ENCODE results near the gene APP.

Gene APP

GRCh38 chr21:26177746-26178426, 7.3 kb upstream of the APP start:
- DNase-seq (ENCODE audit: low read depth in 2 of 2): no peak
- no peak overlapping the region for H3K4me3 ChIP-seq (replicated peaks in 1 of 2; ENCODE audit: low read depth in 2 of 2, low read length in 2 of 2)
- TF ChIP-seq CTCF (IDR thresholded peaks at IDR 0.05; ENCODE audit: low read depth, low read length): no peak

GRCh38 chr21:26177187-26177586, 6.6 kb upstream of the APP start:
- DNase-seq (ENCODE audit: low read depth in 2 of 2): peak; percentile 26 to 41
- TF ChIP-seq CTCF (IDR thresholded peaks at IDR 0.05; ENCODE audit: low read depth, low read length): no peak
- no peak overlapping the region for H3K4me3 ChIP-seq (replicated peaks in 1 of 2; ENCODE audit: low read depth in 2 of 2, low read length in 2 of 2)

GRCh38 chr21:26171258-26172100, 909 bp upstream of the APP start:
- peak overlapping the region; percentile 60 to 93 for H3K4me3 ChIP-seq (replicated peaks in 1 of 2; ENCODE audit: low read depth in 2 of 2, low read length in 2 of 2)
- TF ChIP-seq CTCF (IDR thresholded peaks at IDR 0.05; ENCODE audit: low read depth, low read length): no peak

GRCh38 chr21:26169611-26170470, 729 bp downstream of the APP start:
- H3K4me3 ChIP-seq (replicated peaks in 1 of 2; ENCODE audit: low read depth in 2 of 2, low read length in 2 of 2): peak overlapping the region; percentile 89 to 93
- no peak for TF ChIP-seq CTCF (IDR thresholded peaks at IDR 0.05; ENCODE audit: low read depth, low read length)
- DNase-seq (ENCODE audit: low read depth in 2 of 2): peak; percentile 70 to 73

More at GRCh38 chr21:26171258-26172100, 909 bp upstream of the APP start:
- DNase-seq (ENCODE audit: low read depth in 2 of 2): no peak

- peak; percentile 79 for DNase-seq (ENCODE audit: low read depth in 2 of 2)
- H3K4me3 ChIP-seq (replicated peaks in 1 of 2; ENCODE audit: low read depth in 2 of 2, low read length in 2 of 2): peak overlapping the region; percentile 89 to 93
- TF ChIP-seq CTCF (IDR thresholded peaks at IDR 0.05; ENCODE audit: low read depth, low read length): peak; percentile 48
Observed at GRCh38 chr21:26169061-26169610, 1.4 kb downstream of the APP start.

- TF ChIP-seq CTCF (IDR thresholded peaks at IDR 0.05; ENCODE audit: low read depth, low read length): no peak
- no peak for DNase-seq (ENCODE audit: low read depth in 2 of 2)
- H3K4me3 ChIP-seq (replicated peaks in 1 of 2; ENCODE audit: low read depth in 2 of 2, low read length in 2 of 2): peak overlapping the region; percentile 89 to 93
Observed at GRCh38 chr21:26168371-26168770, 2.2 kb downstream of the APP start.

Measured in cardiac fibroblast (primary cell).